HG03135 (cell line): ENCODE results near the gene BRF1.

Source experiments
- ATAC-seq: cut with Tn5 transposase; IDR thresholded peaks from one replicate; pipeline ENCODE4 v1.9.1; 2021; ENCODE audit warnings: mild to moderate bottlenecking, moderate library complexity; ENCODE audit not compliant: unreplicated experiment

The BRF1 gene

DNA sequence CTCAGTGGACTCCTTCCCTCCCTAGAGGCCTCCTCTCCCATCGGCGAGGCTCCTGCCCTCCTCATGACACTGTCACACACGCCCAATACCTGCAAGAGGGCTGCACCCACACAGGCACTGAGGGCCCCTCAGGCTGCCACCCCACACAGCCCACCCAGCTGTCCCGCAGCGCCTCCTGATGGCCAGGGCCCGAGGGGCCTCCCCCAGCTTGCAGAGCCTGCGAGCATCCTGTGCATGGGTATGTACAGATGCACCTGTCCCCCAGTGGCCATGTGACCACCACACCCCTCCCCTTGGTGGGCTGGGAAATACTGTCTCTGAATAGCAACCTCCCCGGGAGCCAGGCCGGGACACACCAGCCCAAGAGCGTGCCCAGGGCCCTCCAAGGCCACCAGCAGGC lies 100.7 kb downstream of the BRF1 start:
- ATAC-seq = no peak

DNA sequence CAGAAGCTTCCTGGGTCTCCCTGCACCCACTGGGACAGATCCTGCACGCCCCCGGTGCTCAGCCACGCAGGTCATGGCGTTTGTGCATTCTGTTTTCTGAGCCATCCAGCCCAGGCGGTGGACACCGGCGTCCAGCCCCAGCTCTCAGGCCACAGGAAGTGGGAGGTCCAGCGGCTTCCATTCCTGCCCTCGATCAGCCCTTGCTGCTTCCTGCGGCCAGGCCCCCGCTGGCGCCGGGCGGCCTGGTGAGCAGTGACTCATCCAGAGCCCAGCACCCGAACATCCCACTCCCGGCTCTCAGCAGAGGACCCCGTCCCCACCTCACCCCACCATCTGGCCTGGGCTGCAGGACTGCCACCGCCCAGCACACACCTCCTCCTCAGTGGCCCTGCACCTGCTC lies 101.7 kb downstream of the BRF1 start:
- ATAC-seq = no peak

DNA sequence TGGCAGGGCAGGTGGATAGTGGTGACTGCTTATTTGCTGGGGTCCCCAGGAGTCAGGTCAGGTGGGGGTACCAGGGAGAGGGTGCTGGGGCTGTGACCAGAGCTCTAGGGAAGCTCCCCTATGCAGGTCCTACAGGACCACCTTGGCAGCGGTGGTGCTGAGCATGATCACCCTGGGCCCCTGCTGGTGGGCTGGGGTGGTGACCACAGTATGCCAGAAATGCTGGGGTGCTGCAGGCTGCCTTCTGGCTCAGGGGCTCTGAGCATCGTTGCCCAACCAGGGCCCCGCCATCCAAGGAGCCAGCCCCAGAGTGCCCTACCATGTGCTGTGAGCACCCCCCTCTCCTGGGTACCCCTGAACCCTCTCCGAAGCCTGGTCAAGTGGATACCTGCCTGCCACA lies 102.2 kb downstream of the BRF1 start:
- ATAC-seq = no peak

DNA sequence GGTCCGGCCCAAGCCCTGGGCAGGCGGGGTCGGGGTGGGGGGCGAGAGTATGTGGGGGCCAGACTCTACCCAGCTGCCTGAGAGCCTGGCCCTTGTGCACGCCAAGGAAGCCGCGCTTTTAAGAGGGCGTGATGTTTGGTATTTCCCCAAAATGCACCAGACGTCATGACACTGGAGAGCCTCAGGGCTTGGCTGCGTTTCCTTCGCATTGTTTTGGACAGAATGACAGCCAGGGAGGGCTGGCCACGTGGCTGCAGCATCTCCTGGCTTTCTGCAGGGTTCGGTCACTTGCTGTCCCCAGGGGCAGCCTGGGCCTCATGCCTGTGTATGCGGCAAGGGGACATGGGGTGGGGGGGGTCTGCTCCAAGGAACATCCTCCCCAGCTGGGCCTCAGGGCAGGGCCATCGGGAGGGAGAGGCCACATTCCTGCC lies 103.6 kb downstream of the BRF1 start:
- ATAC-seq = no peak

DNA sequence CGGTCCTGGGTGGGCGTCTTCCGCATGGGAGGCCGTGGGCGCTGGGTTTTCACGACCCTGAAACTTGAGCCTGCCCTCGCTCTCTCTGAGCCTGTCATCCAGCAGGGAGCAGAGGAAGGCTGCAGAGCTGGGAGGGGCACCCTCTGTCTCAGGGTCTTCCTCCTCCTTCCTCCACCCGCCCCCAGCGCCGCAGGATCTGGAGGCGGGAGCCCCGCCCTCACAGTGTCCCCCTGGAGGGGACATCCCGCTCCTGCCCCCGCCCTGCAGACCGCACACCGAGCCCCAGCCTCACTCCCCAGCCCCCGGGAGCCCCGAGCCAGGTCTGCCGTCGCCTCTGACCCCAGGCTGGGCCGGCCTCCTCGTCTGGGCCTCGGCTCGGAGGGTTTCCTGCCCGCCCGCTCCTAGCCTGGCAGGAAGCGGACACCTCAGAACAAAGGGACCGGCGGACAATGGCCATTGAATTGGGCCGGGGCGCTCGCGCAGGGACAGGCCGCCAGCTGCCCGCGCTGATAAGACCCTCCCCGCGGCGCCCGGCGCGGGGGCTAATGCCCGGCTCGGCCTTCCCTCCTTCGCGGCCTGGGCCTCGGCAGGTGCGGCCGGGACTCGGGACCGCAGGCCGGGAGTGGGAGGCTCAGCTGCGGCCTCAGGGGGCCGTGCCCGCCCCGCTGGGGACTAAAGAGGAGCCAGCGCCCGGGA lies 104.4 kb downstream of the BRF1 start:
- no peak for ATAC-seq

DNA sequence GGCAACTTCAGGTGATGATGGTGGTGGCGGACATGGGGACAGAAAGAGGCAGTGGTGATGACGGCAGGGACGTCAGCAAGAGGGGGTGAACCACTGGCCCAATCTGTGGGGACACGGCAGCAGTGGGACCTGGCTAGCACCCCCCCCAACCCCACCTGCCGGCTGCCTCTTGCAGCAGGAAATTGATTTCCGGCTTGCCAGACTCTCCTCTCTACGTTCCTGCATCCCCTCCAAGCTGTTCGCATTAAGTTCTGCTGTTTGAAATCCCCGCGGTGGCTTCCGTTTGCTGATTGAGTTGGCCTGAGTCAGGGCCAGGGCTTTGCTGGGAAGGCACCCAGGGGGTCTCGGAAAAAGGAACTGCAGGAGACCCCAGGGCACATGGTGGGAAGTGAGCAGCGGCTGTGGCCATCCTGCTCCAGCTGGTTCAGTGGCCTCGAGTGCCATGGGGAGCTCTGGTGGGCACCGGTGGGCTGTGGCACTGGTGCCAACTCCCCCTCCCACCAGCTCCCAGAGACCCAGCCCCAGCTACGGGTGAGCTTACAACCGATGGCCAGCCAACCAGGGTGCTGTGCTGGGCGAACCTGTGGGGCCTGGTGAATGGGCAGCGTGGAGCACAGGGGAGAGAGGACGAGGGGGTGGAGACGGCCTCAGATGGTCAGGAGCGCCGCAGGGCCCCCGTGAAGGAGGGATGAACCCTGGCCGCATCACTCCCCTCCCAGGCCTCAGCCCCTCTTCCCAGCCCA lies 105.1 kb downstream of the BRF1 start:
- ATAC-seq = no peak

DNA sequence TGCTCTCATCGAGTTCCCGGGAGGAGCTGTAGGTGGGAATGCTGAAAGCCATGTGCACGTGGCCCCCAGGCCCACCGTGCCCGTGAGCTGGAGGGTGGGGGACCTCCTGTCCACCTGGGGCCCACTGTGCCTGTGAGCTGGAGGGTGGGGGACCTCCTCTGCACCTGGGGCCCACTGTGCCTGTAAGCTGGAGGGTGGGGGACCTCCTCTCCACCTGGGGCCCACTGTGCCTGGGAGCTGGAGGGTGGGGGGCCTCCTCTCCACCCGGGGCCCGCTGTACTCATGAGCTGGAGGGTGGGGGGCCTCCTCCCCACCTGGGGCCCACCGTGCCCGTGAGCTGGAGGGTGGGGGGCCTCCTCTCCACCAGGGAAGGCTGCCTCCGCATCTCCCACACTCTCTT lies 105.8 kb downstream of the BRF1 start:
- no peak for ATAC-seq

DNA sequence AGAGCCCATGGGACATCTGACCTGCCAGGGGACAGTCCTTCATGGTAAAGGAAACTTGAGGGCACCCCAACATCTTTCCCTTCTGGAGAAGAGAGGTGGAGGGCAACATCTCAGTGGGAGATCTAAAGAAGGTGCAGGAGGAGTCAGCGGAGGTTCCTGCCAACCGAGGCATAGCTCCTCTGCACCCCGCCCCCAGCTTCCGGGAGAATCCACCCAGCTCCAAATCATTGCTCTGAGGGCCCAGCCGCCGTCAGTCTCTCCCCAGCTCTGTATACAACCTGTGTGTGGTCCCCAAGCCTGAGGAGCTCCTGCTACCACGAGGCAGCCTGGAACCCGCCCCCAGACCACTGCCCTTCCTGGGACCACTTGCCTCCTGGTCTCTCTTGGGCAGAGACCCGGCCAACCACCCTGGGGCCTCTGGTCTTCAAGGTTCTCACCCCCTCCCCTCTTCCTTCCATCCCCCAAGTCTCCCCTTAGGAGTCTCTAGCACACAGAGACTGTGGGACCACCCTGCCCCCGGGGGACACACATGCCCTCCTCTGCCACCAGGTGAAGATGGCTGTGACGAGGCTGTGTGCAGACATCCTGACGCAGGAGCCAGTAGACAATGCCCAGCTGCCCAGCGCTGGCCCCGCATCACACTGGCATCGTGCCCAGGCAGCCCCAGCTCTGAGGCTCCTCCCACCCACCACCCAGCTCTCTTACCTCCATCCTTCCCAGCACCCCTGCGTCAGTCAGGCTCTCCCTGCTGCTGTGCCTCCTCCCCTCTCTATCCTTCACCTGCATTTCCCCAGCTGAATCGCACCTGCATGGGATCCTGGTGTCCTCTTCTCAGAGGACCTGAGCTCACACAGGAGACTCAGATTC lies 106.7 kb downstream of the BRF1 start:
- ATAC-seq = no peak

DNA sequence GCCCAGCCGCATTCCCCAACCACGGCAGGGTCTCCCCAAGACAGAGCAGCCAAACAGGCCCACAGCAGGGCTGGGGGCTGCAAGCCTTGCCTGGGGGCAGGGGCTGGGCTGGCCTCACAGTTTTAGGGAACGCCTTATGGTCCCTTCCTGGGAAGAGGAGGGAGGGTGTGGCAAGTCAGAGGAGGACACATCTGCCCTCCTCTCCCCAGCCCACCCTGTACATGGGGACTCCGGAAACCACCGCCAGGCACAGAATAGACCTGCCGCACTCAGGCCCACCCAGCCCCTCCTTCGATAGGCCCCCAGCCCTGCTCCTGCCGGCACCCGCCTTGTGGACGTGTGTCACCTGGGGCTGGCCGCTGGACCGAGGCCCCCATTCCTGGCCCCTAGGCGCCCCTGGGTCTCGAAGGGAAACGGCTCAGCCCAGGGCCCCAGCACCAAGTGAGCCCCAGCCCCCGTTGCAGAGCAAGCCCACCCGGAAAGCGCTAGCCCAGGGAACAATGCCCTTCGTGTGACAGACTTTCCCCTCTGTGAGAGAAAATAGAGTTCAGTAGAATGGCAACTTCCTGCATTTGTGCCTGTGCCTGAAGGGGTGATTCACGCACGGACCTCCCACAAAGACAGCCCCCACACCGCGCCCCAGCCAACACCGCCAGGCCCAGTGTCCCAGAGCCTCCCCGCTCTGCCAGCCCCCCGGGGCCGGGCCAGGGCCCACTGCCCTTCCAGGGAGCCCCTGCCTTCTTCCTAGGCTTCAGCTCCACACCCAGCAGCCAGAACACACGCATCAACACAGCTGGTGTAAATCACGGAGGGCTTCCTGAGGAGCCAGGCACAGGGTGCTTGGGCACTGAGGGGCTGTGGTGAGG lies 107.7 kb downstream of the BRF1 start:
- ATAC-seq = no peak

DNA sequence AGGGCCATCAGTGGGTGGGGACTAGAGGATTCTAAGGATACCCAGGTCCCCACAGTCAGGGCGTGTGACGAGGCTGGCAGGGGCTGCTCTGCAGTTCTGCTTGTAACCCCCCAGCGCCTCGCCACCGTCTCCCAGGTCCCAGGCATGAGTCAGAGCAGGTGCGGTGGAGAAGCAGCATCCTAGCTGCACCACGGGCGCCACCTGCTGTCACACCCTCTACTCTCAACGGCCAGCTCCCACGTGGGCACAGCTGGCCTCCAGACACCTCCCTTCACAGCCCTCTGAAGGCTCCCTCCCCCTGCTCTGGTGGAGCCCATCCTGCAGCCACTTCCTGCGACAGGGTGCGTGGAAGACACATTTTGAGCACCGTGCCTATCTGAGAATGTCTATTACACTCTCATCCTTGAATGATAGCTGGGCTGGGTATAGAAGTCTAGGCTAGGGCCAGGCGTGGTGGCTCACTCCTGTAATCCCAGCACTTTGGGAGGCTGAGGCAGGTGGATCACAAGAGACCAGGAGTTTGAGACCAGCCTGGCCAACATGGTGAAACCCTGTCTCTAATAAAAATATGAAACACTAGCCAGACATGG lies 112.8 kb downstream of the BRF1 start:
- ATAC-seq = no peak

DNA sequence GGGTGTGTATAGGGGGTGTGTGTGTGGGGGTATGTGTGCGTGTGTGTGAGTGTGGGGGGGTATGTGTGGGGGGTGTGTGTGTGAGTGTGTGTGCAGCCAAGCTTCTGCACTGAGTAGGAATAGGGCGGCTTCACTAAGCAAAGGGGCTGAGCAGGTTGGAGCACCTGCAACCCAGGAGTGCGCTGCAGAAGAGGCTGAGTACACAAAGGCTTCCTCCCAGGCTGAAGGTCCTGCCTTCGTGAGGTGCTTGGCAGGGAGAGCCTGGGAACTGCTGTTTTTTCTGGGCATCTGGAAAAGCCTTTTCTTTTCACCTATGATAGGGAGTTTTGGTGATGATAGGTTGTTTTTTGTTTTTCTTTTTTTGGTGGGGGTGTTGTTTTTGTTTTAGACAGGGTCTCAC lies 113.7 kb downstream of the BRF1 start:
- ATAC-seq = no peak

DNA sequence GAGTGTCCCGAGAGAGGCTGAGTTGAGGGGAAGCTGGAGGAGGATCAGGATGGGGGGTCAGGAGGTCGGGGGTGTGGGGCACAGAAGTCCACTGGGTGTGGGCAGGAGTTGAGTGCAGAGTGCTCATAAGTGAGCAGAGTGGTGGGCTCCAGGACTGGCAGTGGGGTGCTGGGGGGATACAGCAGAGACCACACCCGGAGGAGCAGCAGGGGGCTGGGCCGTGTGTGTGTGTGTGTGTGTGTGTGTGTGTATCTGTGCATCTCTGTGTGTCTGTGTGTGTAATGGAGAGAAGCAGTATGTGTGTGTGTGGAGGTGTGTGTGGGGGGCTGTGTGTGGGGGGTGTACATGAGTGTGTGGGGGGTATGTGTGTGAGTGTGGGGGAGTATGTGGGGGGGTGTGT lies 114.8 kb downstream of the BRF1 start:
- no peak for ATAC-seq

DNA sequence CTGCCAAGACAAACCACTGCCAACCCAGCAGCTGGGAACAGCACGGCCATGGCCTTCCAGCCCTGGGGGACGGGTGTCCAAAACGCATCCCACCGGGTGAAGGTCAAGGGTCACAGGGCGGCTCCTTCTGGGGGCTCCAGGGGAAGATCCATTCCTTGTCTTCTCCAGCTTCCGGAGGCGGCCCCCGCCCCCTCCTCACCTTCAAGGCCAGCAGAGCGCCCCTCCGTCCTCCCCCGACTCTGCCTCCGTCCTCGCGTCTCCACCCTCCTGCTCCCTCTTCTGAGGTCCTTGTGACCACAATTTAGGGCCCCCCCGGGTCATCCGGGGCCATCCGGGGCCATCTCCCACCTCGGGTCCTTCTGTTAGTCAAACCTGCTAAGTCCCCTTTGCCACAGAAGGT lies 115.8 kb downstream of the BRF1 start:
- ATAC-seq = no peak

DNA sequence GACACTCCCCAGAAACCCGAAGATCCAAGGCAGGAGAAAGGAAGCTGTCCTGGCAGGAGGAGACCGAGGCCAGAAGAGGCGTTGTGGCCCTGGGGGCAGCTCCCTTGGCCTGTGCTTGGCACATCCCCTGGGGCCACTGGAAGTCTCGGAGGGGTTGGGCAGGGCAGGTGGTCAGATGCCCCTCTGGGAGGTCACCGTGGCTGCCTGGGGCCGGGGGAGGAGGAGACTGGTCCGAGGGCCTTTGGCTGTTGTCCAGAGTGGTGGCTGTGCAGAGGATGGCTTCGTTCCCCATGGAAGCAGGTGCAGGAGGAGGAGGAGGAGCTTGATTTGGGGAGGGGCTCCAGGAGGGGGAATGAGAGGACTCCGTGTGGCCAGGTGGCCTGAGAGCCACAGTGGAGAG lies 116.3 kb downstream of the BRF1 start:
- ATAC-seq = no peak

DNA sequence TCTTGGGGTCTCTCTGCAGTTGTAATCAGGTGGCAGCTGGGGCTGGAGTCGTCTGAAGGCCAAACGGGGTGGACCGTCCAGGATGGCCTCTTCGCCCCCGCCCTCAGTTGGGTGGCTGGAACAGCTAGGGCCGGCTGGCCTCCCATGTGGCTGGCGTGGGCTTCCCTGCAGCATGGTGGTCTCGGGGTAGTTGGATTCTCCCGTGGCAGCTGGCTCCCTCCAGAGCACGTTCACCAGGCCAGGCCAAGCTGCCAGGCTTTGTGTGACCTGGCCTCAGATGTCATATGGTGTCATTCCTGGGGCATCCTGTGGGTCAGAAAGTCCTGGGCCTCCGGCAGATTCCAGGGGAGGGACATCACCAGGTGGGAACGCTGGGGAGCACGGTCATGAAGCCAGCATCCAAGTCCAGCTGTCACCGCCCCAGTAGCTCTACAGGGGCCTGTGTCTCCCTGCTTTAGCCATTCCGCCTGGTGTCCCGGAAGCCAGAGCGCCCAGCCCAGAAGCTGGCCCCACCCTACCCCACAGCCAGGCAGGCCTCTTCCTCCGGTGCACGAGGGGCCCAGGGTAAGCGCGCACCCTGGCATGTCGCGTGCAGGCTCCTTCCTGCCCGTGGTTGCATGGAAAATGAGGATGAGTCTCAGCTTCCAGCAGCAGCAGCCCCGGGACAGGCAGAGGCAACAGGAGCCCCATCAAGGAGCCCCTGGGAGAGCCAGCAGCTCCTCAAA lies 118.3 kb downstream of the BRF1 start:
- ATAC-seq = no peak

DNA sequence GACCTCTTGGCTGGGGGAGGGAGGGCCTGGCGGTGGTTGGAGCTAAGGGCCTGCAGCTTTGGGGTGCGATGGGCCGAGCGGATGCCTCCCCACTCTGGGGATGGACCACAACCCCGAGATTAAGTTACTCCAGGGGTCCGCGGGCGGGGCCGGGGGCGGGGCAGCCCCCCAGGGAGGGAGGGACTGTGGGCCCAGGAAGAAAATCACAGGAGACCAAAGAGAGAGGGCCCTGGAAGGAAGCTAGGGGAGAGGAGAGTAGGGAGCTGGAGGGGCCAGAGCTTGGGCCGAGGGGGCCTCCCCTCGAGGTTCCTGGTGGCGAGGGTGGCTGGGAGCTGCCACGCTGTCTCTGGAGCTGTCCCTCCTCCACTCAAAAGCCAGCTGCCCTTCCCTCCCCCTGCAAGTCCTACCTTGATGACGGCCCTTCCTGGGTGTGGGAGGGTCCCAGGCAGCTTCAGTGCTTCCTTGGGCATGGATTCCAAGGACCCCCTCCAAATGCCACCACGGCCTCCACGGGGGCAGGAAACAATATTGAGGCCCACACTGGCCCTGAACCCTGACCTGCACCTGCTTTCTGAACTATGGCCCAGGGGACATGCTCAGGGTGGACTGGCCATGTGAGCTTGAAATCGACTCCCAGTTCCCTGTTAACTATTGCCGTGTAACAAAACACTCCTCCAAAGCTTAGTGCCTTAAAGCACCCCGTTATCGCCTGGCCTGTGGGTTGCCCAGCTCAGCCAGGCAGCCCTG lies 119.1 kb downstream of the BRF1 start:
- ATAC-seq = no peak

DNA sequence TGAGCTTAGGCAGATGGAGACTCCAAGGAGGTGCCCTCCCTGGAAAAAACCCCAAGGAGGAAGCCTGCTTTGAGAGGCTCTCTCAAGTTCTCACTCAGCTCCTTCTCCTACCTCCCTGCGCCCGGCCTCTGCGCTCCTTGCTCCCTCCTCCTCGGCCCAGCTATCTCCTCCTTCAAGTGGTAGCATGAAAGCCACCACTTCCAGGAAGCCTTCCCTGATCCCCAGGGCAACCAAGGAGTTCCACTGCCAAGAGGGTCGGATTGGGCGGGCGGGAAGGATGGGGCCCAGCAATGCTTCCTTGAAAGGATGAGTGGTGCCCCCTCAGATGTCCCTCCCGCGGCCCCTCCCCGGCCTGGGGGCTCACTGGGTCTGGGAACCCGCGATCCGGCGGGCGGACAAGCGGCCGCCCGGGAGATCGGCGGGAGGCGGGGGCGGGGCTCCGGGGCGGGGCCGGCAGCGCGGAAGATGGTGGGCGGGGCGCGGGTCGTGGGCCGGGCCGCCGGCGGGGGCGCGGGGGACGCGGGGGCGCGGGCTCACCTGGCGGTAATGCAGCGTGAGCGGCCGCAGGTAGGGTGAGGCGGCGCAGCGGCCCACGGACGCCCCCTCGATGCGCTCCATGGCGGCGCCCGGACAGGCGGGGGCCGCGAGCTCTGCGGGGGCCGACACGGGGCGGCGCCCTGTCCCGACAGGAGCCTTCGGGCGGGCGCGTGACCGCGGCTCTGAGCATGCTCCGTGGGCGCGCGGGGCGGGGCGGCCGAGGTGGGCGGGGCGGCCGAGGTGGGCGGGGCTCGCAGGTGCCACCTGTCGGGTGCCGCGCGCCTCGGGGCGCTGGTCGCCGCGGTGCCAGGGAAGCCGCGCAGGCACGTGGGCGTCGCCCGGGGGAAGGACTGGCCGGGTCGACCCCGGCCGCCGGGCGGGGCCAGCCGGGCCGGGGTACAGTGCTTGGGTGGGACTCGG lies 119.9 kb downstream of the BRF1 start, which contains the start of gene NUDT14:
TSS of gene NUDT14 (minus strand) at position 721 of the 957 bp plus-strand sequence. CDS start at position 618, 103 bp downstream.
- ATAC-seq = no peak

DNA sequence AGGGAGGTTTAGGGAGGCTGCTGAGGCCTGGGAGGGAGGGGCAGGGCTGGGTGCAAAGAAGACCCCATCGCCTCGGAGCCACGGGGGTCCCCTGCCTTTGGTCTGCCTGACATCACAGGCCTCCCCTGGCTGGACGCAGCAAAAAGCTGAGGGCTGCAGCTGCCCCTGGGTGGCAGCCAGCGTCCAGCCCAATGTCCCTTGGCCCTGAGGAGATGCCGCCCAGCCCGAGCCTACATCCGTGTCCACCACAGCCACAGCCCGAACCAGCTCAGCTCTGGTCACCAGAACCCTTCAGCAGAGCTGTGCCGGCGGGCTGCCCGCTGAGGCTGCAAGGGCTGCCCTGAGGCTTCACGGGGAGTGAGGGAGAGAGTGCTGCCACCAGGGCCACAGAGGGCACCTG lies 121.6 kb downstream of the BRF1 start:
- no peak for ATAC-seq
